SK-N-MC (cell line): ENCODE measurements around the gene CDKN2AIPNL.

ENCODE experiments used
- EZH2 ChIP-seq: fragments of 200-600 bp; sonication (generic); IDR thresholded peaks from one replicate; pipeline ENCODE4 v1.6.1; 2017; ENCODE audit warnings: antibody characterized with exemption
- FOXP2 ChIP-seq: optimal IDR thresholded peaks from 2 replicates; pipeline ENCODE3; 2011; ENCODE audit warnings: mild to moderate bottlenecking, moderate library complexity; ENCODE audit not compliant: insufficient read depth; ENCODE audit errors: extremely low read length, control extremely low read depth
- POLR2AphosphoS5 ChIP-seq: IDR thresholded peaks from 2 replicates; pipeline ENCODE4 v1.6.1; 2012; ENCODE audit warnings: mild to moderate bottlenecking, low read depth, low read length, borderline replicate concordance

GRCh38 chr5:134435560-134435959 lies 23.9 kb upstream of the CDKN2AIPNL start:
- TF ChIP-seq POLR2AphosphoS5 (no peak), EZH2 (no peak), FOXP2 (no peak)
